HG03196 (cell line): ENCODE results near the gene TMEM256.

Experiments used
- ATAC-seq: cut with Tn5 transposase; IDR thresholded peaks from one replicate; pipeline ENCODE4 v1.9.1; 2021; ENCODE audit not compliant: unreplicated experiment

The TMEM256 gene

DNA sequence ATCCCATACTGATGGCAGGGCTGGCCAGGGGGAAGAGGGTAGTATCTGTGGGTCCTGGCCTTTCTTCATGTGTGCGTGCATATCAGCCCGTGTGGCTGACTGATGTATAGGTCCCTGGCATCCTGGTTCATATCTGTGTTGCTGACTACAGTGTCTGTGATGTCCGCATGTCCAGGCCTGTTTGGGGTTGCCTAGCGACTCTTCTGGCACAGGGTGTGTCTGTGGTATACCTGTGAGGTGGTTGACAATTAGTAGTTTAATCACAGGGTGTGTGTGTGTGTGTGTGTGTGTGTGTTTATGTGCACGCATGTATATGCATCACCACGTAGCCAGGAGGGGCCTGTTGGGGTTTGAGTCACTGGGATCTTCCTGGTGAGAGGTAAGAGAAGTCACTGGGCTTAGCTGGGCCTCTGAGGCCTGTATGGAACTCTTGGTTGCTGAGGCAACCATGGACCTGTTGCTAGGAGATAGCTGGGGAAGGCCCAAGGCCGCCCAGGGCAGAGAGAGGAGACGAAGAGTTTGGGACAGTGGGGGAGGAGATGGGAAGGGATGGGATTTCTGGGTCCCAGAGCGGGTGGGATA is 49.5 kb downstream of the TMEM256 start:
- no peak for ATAC-seq
